Right cardiac atrium (tissue), 5 donors: ENCODE results near the gene KDM4F. TPM values are rescaled to one million over a fixed set of nuclear protein-coding genes. Genes with fewer than 3 reads are reported as not detected.

ENCODE experiments used
- ATAC-seq, 2 donors: fragments of 200-7000 bp; cut with Tn5 transposase; one replicate each; pipeline versions ENCODE4 v1.8.0 to v1.9.1; 2020; ENCODE audit warnings: moderate library complexity in 2 of 2, mild to moderate bottlenecking in 1 of 2
- DNase-seq, 3 donors: peaks; one replicate each; pipeline ENCODE4 v3.0.0-alpha.2; 2020
- H3K27ac ChIP-seq: one replicate; pipeline ENCODE4 v1.5.1; 2013; ENCODE audit warnings: mild to moderate bottlenecking, low read length, control low read depth, moderate library complexity
- H3K27me3 ChIP-seq: one replicate; pipeline ENCODE4 v1.6.1; 2013; ENCODE audit not compliant: control insufficient read depth, insufficient read depth
- H3K4me1 ChIP-seq: one replicate; pipeline ENCODE4 v1.6.1; 2013; ENCODE audit warnings: low read length; ENCODE audit not compliant: control insufficient read depth, insufficient read depth
- H3K4me3 ChIP-seq: one replicate; pipeline ENCODE4 v1.5.1; 2013; ENCODE audit warnings: low read length, control low read depth
- H3K9me3 ChIP-seq: one replicate; pipeline ENCODE4 v1.6.1; 2013; ENCODE audit warnings: low read length; ENCODE audit not compliant: control insufficient read depth
- WGBS: extraction: QIAGEN DNeasy Blood & Tissue Kit; methylation state at CpG from one replicate; pipeline ENCODE4 v1.1.7; 2013; 5-methylcytosine and 5-hydroxymethylcytosine counted together
- intact Hi-C, 4 donors: fragments of 100-400 bp; cut with DNase I; formaldehyde crosslinking; loops; one replicate each; pipeline versions ENCODE4 v1.11.0 to v1.14.0; 2022 to 2023
- polyA plus RNA-seq: library from polyadenylated mRNA; stranded (reverse); fragments of 200-250 nt; gene quantifications from one replicate; pipeline ENCODE4 v1.2.3, GENCODE V29; 2013
- total RNA-seq, 4 donors: library from RNA; stranded (reverse); fragmentation: NEBNext Ultra II Directional; extraction: Animal tissue kit (Norgen Biotek cat#: 25700); gene quantifications; one replicate each; pipeline ENCODE4 v1.2.1, GENCODE V29; 2021
- donor health status: healthy with polysubstance abuse.
- donor health status: DM: no; HTN: yes; CAD: no.
- donor health status: DM: no; HTN: no; CAD: no.
- donor health status: DM: no; HTN: yes; CAD: no; lungs with severe emphysema.
- donor health status: DM: yes; HTN: yes; CAD: no.

Gene KDM4F
- total and polyA plus RNA-seq, 5 donors = not detected

DNA sequence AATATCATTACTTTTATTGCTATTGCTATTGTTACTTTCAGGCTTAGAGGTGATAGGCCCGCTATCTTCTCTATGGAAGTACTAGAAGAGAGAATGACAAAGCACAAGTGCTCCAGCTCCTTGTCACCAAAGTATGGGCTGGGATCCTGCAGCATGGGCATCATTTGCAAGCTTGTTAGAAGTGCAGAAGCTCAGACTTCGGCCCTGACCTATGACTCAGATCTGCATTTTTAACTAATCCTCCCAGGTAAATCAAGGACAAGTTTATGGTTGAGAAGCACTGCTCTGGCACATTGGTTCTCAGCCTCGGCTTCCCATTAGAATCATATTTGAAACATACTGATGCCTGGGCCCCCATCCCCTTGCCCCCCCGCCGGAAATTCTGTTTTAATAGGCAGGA is 31.8 kb downstream of the KDM4F start:
- ATAC-seq (no peak), DNase-seq (no peak)
- Histone ChIP-seq H3K27me3 (no peaks in the 10 kb centered on the region), H3K4me3 (no peak overlapping the region), H3K9me3 (no peaks in the 10 kb centered on the region), H3K4me1 (peaks cover 3% of the 10 kb centered on the region), H3K27ac (peak overlapping the region; percentile 30)
- intact Hi-C loops = no loop called here
- WGBS = 59% methylated on average over 5 of the region's 5 CpGs

- ATAC-seq (peak; percentile 76 to 93), DNase-seq (peak; percentile 28 to 83 (median 67))
- intact Hi-C loops = no loop called here
- Histone ChIP-seq H3K27me3 (no peaks in the 10 kb centered on the region), H3K4me3 (no peak overlapping the region), H3K27ac (peak overlapping the region; percentile 85), H3K4me1 (peaks cover 3% of the 10 kb centered on the region), H3K9me3 (no peaks in the 10 kb centered on the region)
- 24% methylated on average over 4 of the region's 4 CpGs for WGBS
Measured at GRCh38 chr11:95081412-95081811, 32.2 kb downstream of the KDM4F start.

DNA sequence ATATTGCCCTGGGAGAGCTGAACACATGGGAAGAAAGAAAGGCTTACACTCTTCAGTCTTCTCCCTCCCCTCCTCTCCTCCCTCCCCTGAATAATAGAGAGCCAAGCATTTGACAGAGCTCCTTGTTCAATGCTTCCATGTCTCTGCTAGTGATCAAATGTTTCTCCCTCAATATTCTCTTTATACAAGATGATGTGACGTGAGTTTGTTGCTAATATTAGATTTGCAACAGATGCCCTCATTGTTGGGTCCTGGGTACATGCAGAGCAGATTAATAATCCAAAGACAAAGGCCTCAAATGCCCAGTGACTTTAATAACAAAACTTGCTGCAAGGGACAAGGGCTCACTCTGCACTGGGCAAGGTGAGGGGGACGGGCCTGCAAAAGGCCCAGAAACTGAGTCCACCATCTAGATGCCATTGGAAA is 33.4 kb downstream of the KDM4F start:
- 91% methylated on average over 2 of the region's 2 CpGs for WGBS
- H3K4me3 ChIP-seq = no peak overlapping the region
- H3K27me3 ChIP-seq = no peaks in the 10 kb centered on the region
- no peak for ATAC-seq
- peak overlapping the region; percentile 85 for H3K27ac ChIP-seq
- peaks cover 3% of the 10 kb centered on the region for H3K4me1 ChIP-seq
- DNase-seq = no peak
- intact Hi-C loops = no loop called here
- no peaks in the 10 kb centered on the region for H3K9me3 ChIP-seq

- Histone ChIP-seq H3K4me3 (no peak overlapping the region), H3K9me3 (no peaks in the 10 kb centered on the region), H3K27me3 (no peaks in the 10 kb centered on the region), H3K27ac (no peak overlapping the region), H3K4me1 (peaks cover 3% of the 10 kb centered on the region)
- intact Hi-C loops = no loop called here
- no peak for ATAC-seq
- no peak for DNase-seq
Measured at GRCh38 chr11:95084509-95084908, 35.3 kb downstream of the KDM4F start.

DNA sequence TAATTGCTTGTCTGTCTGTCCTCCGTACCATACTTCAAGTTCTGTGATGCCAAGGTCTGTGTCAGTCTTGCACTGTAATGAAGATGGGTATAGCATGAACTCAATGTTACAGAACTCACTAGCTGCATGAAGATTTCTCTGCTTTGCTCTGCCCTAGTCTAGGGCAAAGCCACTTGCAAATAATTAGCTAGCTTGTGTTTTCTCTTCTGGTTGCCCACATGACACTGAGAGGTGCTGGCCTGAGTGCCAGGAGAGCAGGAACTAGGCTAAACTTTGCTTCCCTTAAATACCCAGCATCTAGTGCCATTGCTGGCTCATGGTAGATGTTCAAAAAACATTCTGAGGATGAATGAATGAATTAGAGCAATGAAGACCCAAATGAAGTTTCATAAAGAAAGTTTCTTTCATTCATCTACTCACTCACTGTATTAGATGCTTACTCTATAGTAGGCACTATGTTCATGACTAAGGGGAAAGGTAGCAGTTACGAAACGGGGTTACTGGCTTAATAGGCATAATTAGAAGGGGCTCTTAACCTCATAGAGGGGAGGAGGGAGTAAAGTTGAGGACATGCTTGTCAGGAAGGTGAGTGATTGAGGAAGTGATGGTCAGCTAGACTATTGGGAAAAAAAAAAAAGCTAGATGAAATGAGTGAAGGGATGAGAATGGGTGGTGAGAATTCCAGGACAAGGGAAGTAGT is 36.0 kb downstream of the KDM4F start:
- Histone ChIP-seq H3K27ac (no peak overlapping the region), H3K27me3 (no peaks in the 10 kb centered on the region)

DNA sequence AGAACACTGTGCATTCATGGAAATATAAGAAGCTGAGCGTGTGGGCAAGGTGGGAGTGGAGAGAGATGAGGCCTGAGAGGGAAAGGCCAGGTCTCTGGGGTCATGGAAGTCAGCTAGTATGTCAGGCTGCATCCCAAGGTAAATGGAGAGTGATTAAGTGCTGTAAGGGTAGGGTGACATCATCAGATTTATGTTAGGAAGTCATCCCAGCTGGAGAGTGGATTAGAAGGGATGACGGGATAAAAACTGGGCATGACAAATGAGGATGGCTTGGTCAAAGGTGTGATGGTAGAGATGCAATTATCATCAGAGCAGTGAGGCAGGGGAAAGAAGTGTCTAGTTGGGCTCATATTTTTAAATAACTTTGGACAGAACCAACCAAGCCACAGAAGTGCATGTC is 36.9 kb downstream of the KDM4F start:
- ATAC-seq (no peak), DNase-seq (no peak)
- intact Hi-C loops = no loop called here
- Histone ChIP-seq H3K9me3 (no peaks in the 10 kb centered on the region), H3K4me3 (no peak overlapping the region), H3K27me3 (no peaks in the 10 kb centered on the region), H3K27ac (no peak overlapping the region), H3K4me1 (peaks cover 5% of the 10 kb centered on the region)
- 85% methylated on average over 2 of the region's 2 CpGs for WGBS

More for the DNA sequence above, 36.0 kb downstream of the KDM4F start:
- no peak overlapping the region for H3K4me3 ChIP-seq
- peaks cover 3% of the 10 kb centered on the region for H3K4me1 ChIP-seq
- intact Hi-C loops = no loop called here
- DNase-seq (no peak), ATAC-seq (no peak)
- WGBS = 87% methylated on average over 3 of the region's 3 CpGs
- no peaks in the 10 kb centered on the region for H3K9me3 ChIP-seq

DNA sequence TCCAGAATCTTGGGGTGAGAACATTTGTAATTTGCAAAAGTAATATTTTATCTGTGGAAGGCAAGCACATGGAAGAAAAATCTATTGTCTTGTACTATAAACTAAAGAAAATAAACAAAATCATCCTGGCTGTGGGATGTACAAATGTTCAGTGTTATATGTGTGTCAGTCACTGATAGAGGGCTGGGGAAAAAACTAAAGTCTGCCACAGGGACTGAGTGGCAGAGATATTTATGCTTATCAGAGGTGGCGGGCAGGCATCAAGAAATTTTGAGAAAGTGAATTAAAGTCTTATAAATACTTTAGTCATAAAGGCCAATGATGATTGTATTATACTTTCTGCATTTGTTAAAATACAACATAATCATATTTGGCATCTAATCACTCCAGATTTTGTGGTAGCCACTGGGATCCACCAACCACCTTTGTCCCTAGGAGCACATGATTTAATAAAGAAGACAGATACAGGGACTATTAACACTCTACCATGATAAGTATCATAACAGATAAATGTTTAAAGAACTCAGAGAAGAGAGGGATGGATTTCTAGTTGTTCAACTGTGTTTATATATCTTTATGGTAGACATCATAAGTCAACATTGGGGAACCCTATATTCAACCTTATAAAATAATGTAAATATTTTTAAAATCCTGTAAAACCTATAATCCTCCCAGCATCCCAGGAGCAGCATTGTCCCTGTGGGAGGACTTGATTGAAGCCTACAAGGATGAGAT is 37.8 kb downstream of the KDM4F start:
- intact Hi-C loops = no loop called here
- H3K27ac ChIP-seq = no peak overlapping the region
- H3K4me1 ChIP-seq = peaks cover 5% of the 10 kb centered on the region
- H3K4me3 ChIP-seq = no peak overlapping the region
- H3K27me3 ChIP-seq = no peaks in the 10 kb centered on the region
- WGBS = 95% methylated on average over 1 of the region's 1 CpG
- no peaks in the 10 kb centered on the region for H3K9me3 ChIP-seq
- ATAC-seq (no peak), DNase-seq (no peak)

GRCh38 chr11:95088946-95089619 is 39.9 kb downstream of the KDM4F start:
- H3K27me3 ChIP-seq = no peaks in the 10 kb centered on the region
- 10% methylated on average over 27 of the region's 27 CpGs for WGBS
- H3K4me3 ChIP-seq = peak overlapping the region; percentile 52
- H3K4me1 ChIP-seq = peaks cover 5% of the 10 kb centered on the region
- peak overlapping the region; percentile 86 for H3K27ac ChIP-seq
- intact Hi-C loops = no loop called here
- DNase-seq = peak in 1 of 3 donors; percentile 40
- H3K9me3 ChIP-seq = no peaks in the 10 kb centered on the region
- peak; percentile 79 for ATAC-seq

GRCh38 chr11:95089620-95090542 is 40.7 kb downstream of the KDM4F start, which contains the start of gene ENDOD1:
Gene ENDOD1 (plus strand): TSS chr11:95089846. CDS start chr11:95089928, 82 bp downstream.
- H3K9me3 ChIP-seq = no peaks in the 10 kb centered on the region
- peak; percentile 86 to 95 (median 94) for DNase-seq
- intact Hi-C loops = loop anchor here in 1 of 4 donors (10.0 kb wide), 1 partner anchor 55 kb away; no protein-coding TSS in a partner anchor
- H3K27ac ChIP-seq = peak within 1 kb of the TSS; percentile 86
- peak within 1 kb of the TSS; percentile 52 for H3K4me3 ChIP-seq
- peak; percentile 98 to 99 for ATAC-seq
- no peaks in the 10 kb centered on the region for H3K27me3 ChIP-seq
- WGBS = under 1% methylated on average over 106 of the region's 106 CpGs
- H3K4me1 ChIP-seq = peaks cover 5% of the 10 kb centered on the region

DNA sequence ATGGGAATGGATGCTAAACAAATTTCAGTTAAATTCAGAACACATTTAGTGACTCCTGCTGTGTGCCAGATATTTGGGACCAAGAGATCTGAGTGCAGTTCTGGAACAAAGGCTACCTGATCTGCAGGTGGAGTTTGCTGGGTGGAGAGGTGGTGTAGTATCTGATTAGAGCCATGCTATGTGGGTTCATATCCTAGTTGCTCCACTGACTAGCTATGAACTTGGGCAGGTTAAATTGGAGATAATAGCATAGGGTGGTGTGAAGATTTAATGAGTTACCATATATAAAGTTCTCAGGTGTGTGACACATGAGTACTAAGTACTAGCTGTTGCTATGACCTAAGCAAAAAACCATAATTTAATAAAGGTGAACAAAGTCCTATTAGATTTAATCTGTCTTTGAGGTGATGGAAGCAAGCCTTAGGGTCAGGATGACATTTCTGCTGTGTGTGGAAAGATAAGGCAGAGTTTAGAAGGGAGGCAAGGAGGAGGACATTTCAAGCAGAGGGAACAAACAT is 42.5 kb downstream of the KDM4F start:
- ATAC-seq = no peak
- Histone ChIP-seq H3K27me3 (no peaks in the 10 kb centered on the region), H3K27ac (no peak overlapping the region), H3K9me3 (no peaks in the 10 kb centered on the region), H3K4me3 (no peak overlapping the region), H3K4me1 (peaks cover 5% of the 10 kb centered on the region)
- no peak for DNase-seq
- intact Hi-C loops = loop anchor here in 1 of 4 donors (10.0 kb wide), 1 partner anchor 53 kb away; no protein-coding TSS in a partner anchor
